GM18505 (cell line): Measurements from ENCODE around the gene TNIP3.
A peak's percentile ranks its signal among the peaks of the same experiment; 100 is the strongest.

Source experiments
- ATAC-seq: cut with Tn5 transposase; IDR thresholded peaks from one replicate; pipeline ENCODE4 v1.9.1; 2021; ENCODE audit not compliant: unreplicated experiment
- POLR2A ChIP-seq: IDR thresholded peaks from 4 replicates; pipeline ENCODE4 v1.6.1; 2011; ENCODE audit warnings: borderline replicate concordance; ENCODE audit not compliant: insufficient read depth, insufficient read length; ENCODE audit errors: extremely low read depth

Gene TNIP3

GRCh38 chr4:121139533-121140222, 24.4 kb downstream of the TNIP3 start:
- ATAC-seq, result peak; percentile 86
- TF ChIP-seq POLR2A, result no peak

GRCh38 chr4:121138039-121138825, 25.9 kb downstream of the TNIP3 start:
- no peak for ATAC-seq
- no peak for TF ChIP-seq POLR2A

- no peak for TF ChIP-seq POLR2A
- no peak for ATAC-seq
Measured at GRCh38 chr4:121130326-121130660, 33.8 kb downstream of the TNIP3 start.

- TF ChIP-seq POLR2A, result no peak
- ATAC-seq, result no peak
Measured at GRCh38 chr4:121129606-121130325, 34.4 kb downstream of the TNIP3 start.

- no peak for ATAC-seq
- TF ChIP-seq POLR2A, result no peak
Measured at GRCh38 chr4:121127100-121127499, 37.0 kb downstream of the TNIP3 start.

- no peak for ATAC-seq
- no peak for TF ChIP-seq POLR2A
Measured at GRCh38 chr4:121126449-121127006, 37.6 kb downstream of the TNIP3 start.

- no peak for TF ChIP-seq POLR2A
- no peak for ATAC-seq
Measured at GRCh38 chr4:121125498-121125885, 38.6 kb downstream of the TNIP3 start.

- ATAC-seq, result no peak
- no peak for TF ChIP-seq POLR2A
Measured at GRCh38 chr4:121122661-121123060, 41.5 kb downstream of the TNIP3 start.

GRCh38 chr4:121119715-121120114, 44.4 kb downstream of the TNIP3 start:
- no peak for ATAC-seq
- TF ChIP-seq POLR2A, result no peak

GRCh38 chr4:121118344-121118743, 45.8 kb downstream of the TNIP3 start:
- ATAC-seq, result no peak
- TF ChIP-seq POLR2A, result no peak

- no peak for ATAC-seq
- no peak for TF ChIP-seq POLR2A
Measured at GRCh38 chr4:121114756-121115155, 49.4 kb downstream of the TNIP3 start.

GRCh38 chr4:121112530-121112929, 51.6 kb downstream of the TNIP3 start:
- ATAC-seq, result no peak
- TF ChIP-seq POLR2A, result no peak

GRCh38 chr4:121108557-121108956, 55.6 kb downstream of the TNIP3 start:
- ATAC-seq, result no peak
- no peak for TF ChIP-seq POLR2A
